GM18526 (cell line): ENCODE results near the gene COL19A1.

Source experiments
- POLR2A ChIP-seq: IDR thresholded peaks from 3 replicates; pipeline ENCODE4 v1.6.1; 2011; ENCODE audit not compliant: insufficient read length; ENCODE audit errors: extremely low read depth

COL19A1 gene

DNA sequence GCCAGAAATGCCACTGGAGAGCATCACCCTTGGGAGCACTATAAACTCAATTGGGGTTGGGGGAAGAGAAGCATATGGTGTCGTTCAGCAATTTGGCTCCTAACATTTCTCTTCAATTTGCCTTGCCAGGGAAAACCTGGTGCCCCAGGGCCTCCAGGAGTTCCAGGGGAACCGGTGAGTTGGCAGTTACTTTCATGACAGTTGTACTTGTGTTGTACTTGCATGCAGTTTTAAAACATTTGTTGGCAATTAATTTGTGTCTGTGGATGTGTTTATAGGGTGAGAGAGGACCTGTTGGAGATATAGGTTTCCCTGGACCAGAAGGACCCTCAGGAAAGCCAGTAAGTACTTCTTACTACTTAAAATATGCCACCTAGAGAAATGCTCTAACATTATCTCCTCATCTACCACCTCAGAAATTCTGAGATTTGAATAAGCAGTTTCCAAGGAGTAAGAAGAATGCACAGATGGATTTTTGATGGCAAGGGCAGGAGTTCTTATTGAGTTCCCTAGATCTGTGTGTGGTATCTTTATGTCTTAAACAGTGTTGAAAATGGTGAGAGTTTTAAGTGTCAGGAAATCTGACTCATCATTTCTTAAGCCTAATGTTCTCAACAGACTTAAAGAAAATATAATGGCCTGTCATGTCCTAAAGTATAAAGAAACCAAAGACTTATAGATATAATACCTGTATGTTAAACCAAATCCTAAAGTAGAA lies 314.0 kb downstream of the COL19A1 start:
- TF ChIP-seq POLR2A: no peak

- no peak for TF ChIP-seq POLR2A
Observed at GRCh38 chr6:70180901-70181599, 314.7 kb downstream of the COL19A1 start.

DNA sequence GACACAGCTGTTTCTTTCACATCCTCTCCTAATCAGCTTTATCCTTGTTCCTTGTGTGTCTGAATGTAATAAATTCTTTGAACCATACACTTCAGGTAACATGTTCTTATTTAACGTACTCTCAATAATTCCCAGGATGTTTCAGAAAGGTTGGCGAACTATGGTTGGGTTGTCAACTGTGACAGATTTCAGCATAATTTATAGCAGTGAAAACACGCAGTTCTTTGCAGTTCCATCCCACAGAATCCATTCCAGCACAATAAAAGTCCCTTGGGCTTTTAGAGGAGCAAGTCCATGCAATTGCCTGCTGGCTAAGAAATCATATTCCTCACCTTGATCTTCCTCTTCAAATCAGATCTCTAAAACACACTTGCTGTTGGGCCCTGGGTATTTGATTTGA lies 317.2 kb downstream of the COL19A1 start:
- TF ChIP-seq POLR2A: no peak

DNA sequence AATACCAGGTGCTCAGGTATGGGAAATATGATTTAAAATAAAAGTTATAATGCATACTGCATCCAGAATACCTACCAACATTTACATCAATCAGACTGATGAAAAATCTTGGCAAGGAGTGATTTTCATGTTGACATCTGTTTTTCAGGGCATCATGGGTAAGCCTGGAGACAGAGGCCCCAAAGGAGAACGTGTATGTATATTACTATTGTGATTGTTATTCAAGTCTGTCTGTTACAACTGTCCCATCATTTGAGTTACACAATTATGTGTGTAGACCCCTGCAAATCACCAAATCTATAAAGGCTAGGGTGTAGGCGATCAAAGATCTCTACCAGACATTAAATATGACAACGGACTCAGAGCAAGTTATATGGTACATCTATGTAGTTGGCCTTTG lies 318.4 kb downstream of the COL19A1 start:
- no peak for TF ChIP-seq POLR2A

DNA sequence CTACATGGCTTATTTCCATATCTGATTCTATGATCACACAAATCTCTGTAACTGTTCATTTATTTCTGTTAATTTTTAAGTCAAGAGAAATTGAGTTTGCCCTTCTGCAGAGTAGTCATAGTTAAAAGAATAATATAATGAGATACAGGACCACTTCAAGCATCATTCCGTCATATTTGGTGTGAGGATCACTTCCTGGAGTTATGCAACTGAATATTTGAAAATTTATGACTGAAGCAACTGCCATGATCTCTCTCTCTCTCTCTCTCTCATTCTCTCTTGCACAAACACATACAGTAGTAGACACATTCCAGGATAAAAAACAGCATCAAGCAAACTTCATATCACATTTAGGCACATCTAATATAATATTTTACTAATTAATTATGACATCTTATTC lies 320.1 kb downstream of the COL19A1 start:
- TF ChIP-seq POLR2A: no peak

DNA sequence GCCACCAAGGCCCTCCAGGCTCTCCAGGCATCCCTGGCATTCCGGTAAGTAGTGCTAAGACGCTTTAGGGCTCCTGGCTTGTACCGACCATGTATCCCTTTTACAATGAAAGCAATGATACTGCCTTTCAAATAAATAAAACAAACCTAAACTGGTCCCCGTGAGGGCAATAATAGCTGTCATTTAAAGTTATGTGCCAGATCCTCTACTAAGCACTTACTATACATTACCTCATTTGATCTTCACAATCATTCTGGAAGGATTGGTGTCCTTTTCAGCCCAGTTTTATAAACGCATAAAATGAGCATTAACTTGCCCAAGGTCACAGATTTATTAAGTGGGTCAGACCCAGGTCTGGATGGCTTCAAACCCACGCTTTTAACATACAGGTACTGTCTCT lies 321.8 kb downstream of the COL19A1 start:
- TF ChIP-seq POLR2A: no peak

GRCh38 chr6:70194421-70194820 lies 328.1 kb downstream of the COL19A1 start:
- TF ChIP-seq POLR2A: no peak

DNA sequence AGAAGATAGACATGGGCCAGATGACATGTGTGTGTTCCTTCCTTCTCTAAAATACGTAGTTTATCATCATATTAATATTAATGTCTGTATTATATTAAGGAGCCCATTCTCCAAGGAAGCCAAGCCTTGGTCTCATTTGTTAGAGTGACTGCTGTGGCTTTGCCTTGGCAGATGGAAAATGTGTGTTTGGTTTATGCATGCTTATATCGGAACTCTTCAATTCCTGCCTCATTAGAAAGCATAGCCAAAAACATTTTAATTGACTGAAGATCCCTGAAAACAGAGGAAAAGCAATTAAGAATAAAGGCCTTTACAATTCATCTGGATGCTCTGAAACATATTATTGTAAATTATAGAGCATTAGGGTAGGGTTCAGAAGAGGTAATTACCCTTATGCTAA lies 330.2 kb downstream of the COL19A1 start:
- TF ChIP-seq POLR2A: no peak

GRCh38 chr6:70198785-70199184 lies 332.4 kb downstream of the COL19A1 start:
- no peak for TF ChIP-seq POLR2A

GRCh38 chr6:70208235-70208790 lies 342.0 kb downstream of the COL19A1 start:
- TF ChIP-seq POLR2A: no peak

GRCh38 chr6:70210462-70210861 lies 344.1 kb downstream of the COL19A1 start:
- no peak for TF ChIP-seq POLR2A

GRCh38 chr6:70215460-70216108 lies 349.2 kb downstream of the COL19A1 start:
- TF ChIP-seq POLR2A: no peak

- TF ChIP-seq POLR2A: no peak
Observed at GRCh38 chr6:70216767-70217166, 350.4 kb downstream of the COL19A1 start.

DNA sequence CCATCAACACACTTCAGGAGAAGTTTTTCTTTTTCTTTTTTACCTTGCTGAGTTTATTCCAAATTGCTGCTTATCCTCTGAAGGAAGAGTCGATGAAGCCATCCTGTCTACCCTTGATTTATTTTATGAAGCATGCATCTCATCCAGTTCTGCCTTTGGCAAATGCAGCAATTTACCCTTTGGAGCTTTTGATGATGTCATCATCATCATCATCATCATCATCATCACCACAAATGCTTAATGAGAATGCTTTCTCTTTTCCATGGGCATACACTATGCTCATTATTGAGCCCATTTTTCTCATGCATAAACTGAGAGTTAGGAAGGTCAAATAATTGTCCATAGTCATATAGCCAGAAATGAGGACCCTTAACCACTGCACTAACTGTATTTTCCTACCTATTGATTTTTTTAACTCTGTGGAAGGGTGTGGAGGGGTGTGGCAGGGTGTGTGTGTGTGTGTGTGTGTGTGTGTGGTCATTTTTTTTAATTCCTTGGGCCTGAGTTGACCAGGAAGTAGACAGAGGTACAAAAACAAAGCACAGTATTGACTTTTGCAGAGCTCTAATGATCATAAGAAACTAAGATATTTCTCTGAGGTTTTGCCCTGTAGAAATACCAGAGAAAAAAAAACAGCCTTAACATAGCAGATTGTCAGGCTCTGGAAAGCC lies 353.7 kb downstream of the COL19A1 start:
- no peak for TF ChIP-seq POLR2A

- TF ChIP-seq POLR2A: no peak
Observed at GRCh38 chr6:70221025-70221714, 354.8 kb downstream of the COL19A1 start.
